ENCODE data around the gene ASRGL1.

- TF ChIP-seq POLR2A (IDR thresholded peaks at IDR 0.05) (no peak), CTCF (IDR thresholded peaks at IDR 0.05) (no peak), POLR2AphosphoS5 (IDR thresholded peaks at IDR 0.05) (no peak)
Observed at GRCh38 chr11:62374801-62375200, 37.6 kb downstream of the ASRGL1 start.

All from breast epithelium (tissue), 3 donors.